SK-N-SH treated with all-trans-retinoic acid at 6 μM for 48 hours (cell line): ENCODE data around the gene SLC26A3.

Experiments used
- ATAC-seq: fragments of 200-7000 bp; cut with Tn5 transposase; 3 replicates; pipeline ENCODE4 v1.9.1; 2020; ENCODE audit warnings: mild to moderate bottlenecking, moderate library complexity
- ARNTL ChIP-seq: fragments of 450-650 bp; formaldehyde crosslinking; IDR thresholded peaks from 2 replicates; pipeline ENCODE4 v1.5.0; 2020; ENCODE audit warnings: low read depth, mild to moderate bottlenecking, moderate library complexity, borderline replicate concordance
- BACH2 ChIP-seq: fragments of 250-450 bp; sonication (Bioruptor Pico); IDR thresholded peaks from 2 replicates; pipeline ENCODE4 v1.9.0; 2021; ENCODE audit warnings: mild to moderate bottlenecking, borderline replicate concordance
- CSDC2 ChIP-seq: fragments of 250-450 bp; sonication (Bioruptor Pico); IDR thresholded peaks from 2 replicates; pipeline ENCODE4 v1.5.0; 2020; ENCODE audit warnings: mild to moderate bottlenecking, moderate library complexity
- ESRRG ChIP-seq: fragments of 250-450 bp; sonication (Bioruptor Pico); IDR thresholded peaks from 2 replicates; pipeline ENCODE4 v1.6.1; 2021; ENCODE audit warnings: mild to moderate bottlenecking
- GLIS3 ChIP-seq: fragments of 250-450 bp; sonication (Bioruptor Pico); IDR thresholded peaks from 2 replicates; pipeline ENCODE4 v1.5.0; 2020; ENCODE audit warnings: mild to moderate bottlenecking, moderate library complexity
- ISL1 ChIP-seq: fragments of 250-450 bp; sonication (Bioruptor Pico); IDR thresholded peaks from 2 replicates; pipeline ENCODE4 v2.1.2; 2022; ENCODE audit warnings: mild to moderate bottlenecking, moderate library complexity
- OSR1 ChIP-seq: fragments of 250-450 bp; sonication (Bioruptor Pico); IDR thresholded peaks from 2 replicates; pipeline ENCODE4 v1.8.0; 2022; ENCODE audit warnings: moderate library complexity, mild to moderate bottlenecking, inconsistent platforms
- PPARA ChIP-seq: fragments of 250-450 bp; sonication (Bioruptor Pico); IDR thresholded peaks from 2 replicates; pipeline ENCODE4 v1.5.0; 2020; ENCODE audit warnings: mild to moderate bottlenecking, borderline replicate concordance
- RARB ChIP-seq: fragments of 250-450 bp; sonication (Bioruptor Pico); IDR thresholded peaks from 2 replicates; pipeline ENCODE4 v1.8.0; 2021; ENCODE audit warnings: mild to moderate bottlenecking, moderate library complexity
- TCF4 ChIP-seq: fragments of 250-450 bp; sonication (Bioruptor Pico); IDR thresholded peaks from 2 replicates; pipeline ENCODE4 v1.8.0; 2021; ENCODE audit warnings: mild to moderate bottlenecking, moderate library complexity, borderline replicate concordance
- TOX ChIP-seq: fragments of 250-450 bp; sonication (Bioruptor Pico); IDR thresholded peaks from 2 replicates; pipeline ENCODE4 v1.8.0; 2021; ENCODE audit warnings: mild to moderate bottlenecking, moderate library complexity, borderline replicate concordance
- ZC3H10 ChIP-seq: fragments of 250-450 bp; sonication (Bioruptor Pico); IDR thresholded peaks from 2 replicates; pipeline ENCODE4 v1.5.1; 2021; ENCODE audit warnings: mild to moderate bottlenecking, moderate library complexity
- ZFP3 ChIP-seq: fragments of 250-450 bp; sonication (Bioruptor Pico); IDR thresholded peaks from 2 replicates; pipeline ENCODE4 v1.5.0; 2020; ENCODE audit warnings: mild to moderate bottlenecking, moderate library complexity
- ZFP30 ChIP-seq: fragments of 450-650 bp; formaldehyde crosslinking; IDR thresholded peaks from 2 replicates; pipeline ENCODE4 v1.5.0; 2022; ENCODE audit warnings: mild to moderate bottlenecking, moderate library complexity
- ZNF565 ChIP-seq: fragments of 450-650 bp; formaldehyde crosslinking; conservative IDR thresholded peaks from 2 replicates; pipeline ENCODE4 v1.5.0; 2020; ENCODE audit warnings: low read depth, mild to moderate bottlenecking, moderate library complexity
- ZNF70 ChIP-seq: fragments of 450-650 bp; formaldehyde crosslinking; IDR thresholded peaks from 2 replicates; pipeline ENCODE4 v1.5.0; 2020; ENCODE audit warnings: mild to moderate bottlenecking, moderate library complexity
- ZNF8 ChIP-seq: fragments of 450-650 bp; formaldehyde crosslinking; IDR thresholded peaks from 2 replicates; pipeline ENCODE4 v1.5.0; 2020; ENCODE audit warnings: mild to moderate bottlenecking, moderate library complexity
- TF ChIP-seq, protein P1 (sequence below): fragments of 250-450 bp; sonication (Bioruptor Pico); IDR thresholded peaks from 2 replicates; pipeline ENCODE4 v1.5.0; 2020; ENCODE audit warnings: mild to moderate bottlenecking, moderate library complexity
- TF ChIP-seq, protein P2 (sequence below): fragments of 250-450 bp; sonication (Bioruptor Pico); IDR thresholded peaks from 2 replicates; pipeline ENCODE4 v1.5.1; 2020; ENCODE audit warnings: low read depth, mild to moderate bottlenecking, moderate library complexity
- TF ChIP-seq, protein P3 (sequence below): fragments of 250-450 bp; sonication (Bioruptor Pico); IDR thresholded peaks from 2 replicates; pipeline ENCODE4 v1.8.0; 2021; ENCODE audit warnings: low read depth, mild to moderate bottlenecking, moderate library complexity, borderline replicate concordance
- TF ChIP-seq, protein P4 (sequence below): fragments of 250-450 bp; sonication (Bioruptor Pico); IDR thresholded peaks from 2 replicates; pipeline ENCODE4 v1.8.0; 2020; ENCODE audit warnings: mild to moderate bottlenecking, moderate library complexity, borderline replicate concordance
- TF ChIP-seq, protein P5 (sequence below): fragments of 250-450 bp; sonication (Bioruptor Pico); IDR thresholded peaks from 2 replicates; pipeline ENCODE4 v1.5.1; 2021; ENCODE audit warnings: mild to moderate bottlenecking, moderate library complexity

Gene SLC26A3

DNA sequence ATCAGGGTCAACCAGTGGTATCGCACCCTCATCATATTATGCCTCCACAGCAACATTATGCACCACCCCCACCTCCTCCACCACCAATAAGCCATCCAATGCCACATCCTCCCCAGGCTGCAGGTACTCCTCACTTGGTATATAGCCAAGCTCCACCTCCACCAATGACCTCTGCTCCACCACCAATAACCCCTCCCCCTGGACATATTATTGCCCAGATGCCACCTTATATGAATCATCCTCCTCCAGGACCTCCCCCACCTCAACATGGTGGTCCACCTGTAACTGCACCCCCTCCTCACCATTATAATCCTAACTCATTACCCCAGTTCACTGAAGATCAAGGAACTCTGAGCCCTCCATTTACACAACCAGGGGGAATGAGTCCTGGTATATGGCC is 44.4 kb downstream of the SLC26A3 start:
- no peak for ATAC-seq
- TF ChIP-seq ZC3H10 = no peak
- no peak for TF ChIP-seq ZNF565 (CRISPR knock-in tag)
- TF ChIP-seq, all 23 proteins: peak for 0

DNA sequence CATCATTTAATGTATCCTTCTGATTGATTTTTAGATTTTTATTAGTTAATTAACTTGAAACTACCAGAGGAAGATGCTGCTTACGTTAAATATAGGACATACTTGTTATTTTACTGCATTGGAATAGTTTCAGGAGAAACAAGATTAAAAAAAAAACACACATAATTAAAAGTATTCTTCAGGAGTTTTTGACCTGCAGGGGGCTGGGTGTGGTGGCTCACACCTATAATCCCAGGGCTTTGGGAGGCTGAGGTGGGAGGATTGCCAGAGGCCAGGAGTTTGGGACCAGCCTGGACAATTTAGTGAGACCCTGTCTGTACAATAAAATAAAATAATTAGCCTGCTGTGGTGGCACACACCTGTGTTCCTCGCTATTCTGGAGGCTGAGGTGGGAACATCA is 48.4 kb downstream of the SLC26A3 start:
- no peak for ATAC-seq
- TF ChIP-seq OSR1 (CRISPR knock-in tag) = no peak
- TF ChIP-seq TCF4 (CRISPR knock-in tag) = no peak
- no peak for TF ChIP-seq ZFP30 (CRISPR knock-in tag)
- no peak for TF ChIP-seq ESRRG (CRISPR knock-in tag)
- TF ChIP-seq PPARA (CRISPR knock-in tag) = no peak
- no peak for TF ChIP-seq ZFP3
- TF ChIP-seq, protein P1, sequence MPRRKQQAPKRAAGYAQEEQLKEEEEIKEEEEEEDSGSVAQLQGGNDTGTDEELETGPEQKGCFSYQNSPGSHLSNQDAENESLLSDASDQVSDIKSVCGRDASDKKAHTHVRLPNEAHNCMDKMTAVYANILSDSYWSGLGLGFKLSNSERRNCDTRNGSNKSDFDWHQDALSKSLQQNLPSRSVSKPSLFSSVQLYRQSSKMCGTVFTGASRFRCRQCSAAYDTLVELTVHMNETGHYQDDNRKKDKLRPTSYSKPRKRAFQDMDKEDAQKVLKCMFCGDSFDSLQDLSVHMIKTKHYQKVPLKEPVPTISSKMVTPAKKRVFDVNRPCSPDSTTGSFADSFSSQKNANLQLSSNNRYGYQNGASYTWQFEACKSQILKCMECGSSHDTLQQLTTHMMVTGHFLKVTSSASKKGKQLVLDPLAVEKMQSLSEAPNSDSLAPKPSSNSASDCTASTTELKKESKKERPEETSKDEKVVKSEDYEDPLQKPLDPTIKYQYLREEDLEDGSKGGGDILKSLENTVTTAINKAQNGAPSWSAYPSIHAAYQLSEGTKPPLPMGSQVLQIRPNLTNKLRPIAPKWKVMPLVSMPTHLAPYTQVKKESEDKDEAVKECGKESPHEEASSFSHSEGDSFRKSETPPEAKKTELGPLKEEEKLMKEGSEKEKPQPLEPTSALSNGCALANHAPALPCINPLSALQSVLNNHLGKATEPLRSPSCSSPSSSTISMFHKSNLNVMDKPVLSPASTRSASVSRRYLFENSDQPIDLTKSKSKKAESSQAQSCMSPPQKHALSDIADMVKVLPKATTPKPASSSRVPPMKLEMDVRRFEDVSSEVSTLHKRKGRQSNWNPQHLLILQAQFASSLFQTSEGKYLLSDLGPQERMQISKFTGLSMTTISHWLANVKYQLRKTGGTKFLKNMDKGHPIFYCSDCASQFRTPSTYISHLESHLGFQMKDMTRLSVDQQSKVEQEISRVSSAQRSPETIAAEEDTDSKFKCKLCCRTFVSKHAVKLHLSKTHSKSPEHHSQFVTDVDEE = no peak
- TF ChIP-seq ZNF70 (CRISPR knock-in tag) = no peak
- no peak for TF ChIP-seq RARB (CRISPR knock-in tag)
- no peak for TF ChIP-seq ZC3H10
- TF ChIP-seq GLIS3 (CRISPR knock-in tag) = no peak
- TF ChIP-seq, protein P2, sequence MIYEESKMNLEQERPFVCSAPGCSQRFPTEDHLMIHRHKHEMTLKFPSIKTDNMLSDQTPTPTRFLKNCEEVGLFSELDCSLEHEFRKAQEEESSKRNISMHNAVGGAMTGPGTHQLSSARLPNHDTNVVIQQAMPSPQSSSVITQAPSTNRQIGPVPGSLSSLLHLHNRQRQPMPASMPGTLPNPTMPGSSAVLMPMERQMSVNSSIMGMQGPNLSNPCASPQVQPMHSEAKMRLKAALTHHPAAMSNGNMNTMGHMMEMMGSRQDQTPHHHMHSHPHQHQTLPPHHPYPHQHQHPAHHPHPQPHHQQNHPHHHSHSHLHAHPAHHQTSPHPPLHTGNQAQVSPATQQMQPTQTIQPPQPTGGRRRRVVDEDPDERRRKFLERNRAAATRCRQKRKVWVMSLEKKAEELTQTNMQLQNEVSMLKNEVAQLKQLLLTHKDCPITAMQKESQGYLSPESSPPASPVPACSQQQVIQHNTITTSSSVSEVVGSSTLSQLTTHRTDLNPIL (CRISPR knock-in tag) = no peak
- no peak for TF ChIP-seq ZNF565 (CRISPR knock-in tag)
- TF ChIP-seq ISL1 (CRISPR knock-in tag) = no peak
- TF ChIP-seq, protein P3, sequence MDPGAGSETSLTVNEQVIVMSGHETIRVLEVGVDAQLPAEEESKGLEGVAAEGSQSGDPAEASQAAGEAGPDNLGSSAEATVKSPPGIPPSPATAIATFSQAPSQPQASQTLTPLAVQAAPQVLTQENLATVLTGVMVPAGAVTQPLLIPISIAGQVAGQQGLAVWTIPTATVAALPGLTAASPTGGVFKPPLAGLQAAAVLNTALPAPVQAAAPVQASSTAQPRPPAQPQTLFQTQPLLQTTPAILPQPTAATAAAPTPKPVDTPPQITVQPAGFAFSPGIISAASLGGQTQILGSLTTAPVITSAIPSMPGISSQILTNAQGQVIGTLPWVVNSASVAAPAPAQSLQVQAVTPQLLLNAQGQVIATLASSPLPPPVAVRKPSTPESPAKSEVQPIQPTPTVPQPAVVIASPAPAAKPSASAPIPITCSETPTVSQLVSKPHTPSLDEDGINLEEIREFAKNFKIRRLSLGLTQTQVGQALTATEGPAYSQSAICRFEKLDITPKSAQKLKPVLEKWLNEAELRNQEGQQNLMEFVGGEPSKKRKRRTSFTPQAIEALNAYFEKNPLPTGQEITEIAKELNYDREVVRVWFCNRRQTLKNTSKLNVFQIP (CRISPR knock-in tag) = no peak
- TF ChIP-seq ARNTL (CRISPR knock-in tag) = no peak
- TF ChIP-seq BACH2 (CRISPR knock-in tag) = no peak
- TF ChIP-seq, all 23 proteins: peak for 0

DNA sequence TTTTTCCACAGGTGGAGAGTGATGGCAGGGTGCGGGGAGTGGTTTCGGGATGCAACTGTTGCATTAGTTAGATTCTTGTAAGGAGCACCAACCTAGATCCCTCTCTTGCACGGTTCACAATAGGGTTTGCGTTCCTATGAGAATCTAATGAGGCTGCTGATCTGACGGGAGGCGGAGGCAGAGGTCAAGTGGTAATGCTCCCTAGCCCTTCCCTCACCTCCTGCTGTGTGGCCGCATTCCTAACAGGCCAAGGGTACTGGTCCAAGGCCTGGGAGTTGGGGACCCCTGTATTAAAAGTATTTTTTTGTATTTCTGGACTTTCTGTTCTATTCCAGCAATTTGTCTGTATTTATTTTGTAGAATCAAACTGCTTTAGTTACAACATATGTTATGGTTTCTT is 51.9 kb downstream of the SLC26A3 start:
- no peak for ATAC-seq
- TF ChIP-seq, protein P4, sequence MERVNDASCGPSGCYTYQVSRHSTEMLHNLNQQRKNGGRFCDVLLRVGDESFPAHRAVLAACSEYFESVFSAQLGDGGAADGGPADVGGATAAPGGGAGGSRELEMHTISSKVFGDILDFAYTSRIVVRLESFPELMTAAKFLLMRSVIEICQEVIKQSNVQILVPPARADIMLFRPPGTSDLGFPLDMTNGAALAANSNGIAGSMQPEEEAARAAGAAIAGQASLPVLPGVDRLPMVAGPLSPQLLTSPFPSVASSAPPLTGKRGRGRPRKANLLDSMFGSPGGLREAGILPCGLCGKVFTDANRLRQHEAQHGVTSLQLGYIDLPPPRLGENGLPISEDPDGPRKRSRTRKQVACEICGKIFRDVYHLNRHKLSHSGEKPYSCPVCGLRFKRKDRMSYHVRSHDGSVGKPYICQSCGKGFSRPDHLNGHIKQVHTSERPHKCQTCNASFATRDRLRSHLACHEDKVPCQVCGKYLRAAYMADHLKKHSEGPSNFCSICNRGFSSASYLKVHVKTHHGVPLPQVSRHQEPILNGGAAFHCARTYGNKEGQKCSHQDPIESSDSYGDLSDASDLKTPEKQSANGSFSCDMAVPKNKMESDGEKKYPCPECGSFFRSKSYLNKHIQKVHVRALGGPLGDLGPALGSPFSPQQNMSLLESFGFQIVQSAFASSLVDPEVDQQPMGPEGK (CRISPR knock-in tag) = no peak
- no peak for TF ChIP-seq ZC3H10
- no peak for TF ChIP-seq ZFP30 (CRISPR knock-in tag)
- no peak for TF ChIP-seq GLIS3 (CRISPR knock-in tag)
- no peak for TF ChIP-seq CSDC2 (CRISPR knock-in tag)
- TF ChIP-seq ZNF8 (CRISPR knock-in tag) = no peak
- TF ChIP-seq, protein P3 (CRISPR knock-in tag) = no peak
- no peak for TF ChIP-seq PPARA (CRISPR knock-in tag)
- no peak for TF ChIP-seq TOX (CRISPR knock-in tag)
- no peak for TF ChIP-seq ESRRG (CRISPR knock-in tag)
- TF ChIP-seq RARB (CRISPR knock-in tag) = no peak
- TF ChIP-seq BACH2 (CRISPR knock-in tag) = no peak
- TF ChIP-seq ARNTL (CRISPR knock-in tag) = no peak
- no peak for TF ChIP-seq OSR1 (CRISPR knock-in tag)
- TF ChIP-seq, protein P2 (CRISPR knock-in tag) = no peak
- no peak for TF ChIP-seq ZNF70 (CRISPR knock-in tag)
- TF ChIP-seq ISL1 (CRISPR knock-in tag) = no peak
- TF ChIP-seq, protein P5, sequence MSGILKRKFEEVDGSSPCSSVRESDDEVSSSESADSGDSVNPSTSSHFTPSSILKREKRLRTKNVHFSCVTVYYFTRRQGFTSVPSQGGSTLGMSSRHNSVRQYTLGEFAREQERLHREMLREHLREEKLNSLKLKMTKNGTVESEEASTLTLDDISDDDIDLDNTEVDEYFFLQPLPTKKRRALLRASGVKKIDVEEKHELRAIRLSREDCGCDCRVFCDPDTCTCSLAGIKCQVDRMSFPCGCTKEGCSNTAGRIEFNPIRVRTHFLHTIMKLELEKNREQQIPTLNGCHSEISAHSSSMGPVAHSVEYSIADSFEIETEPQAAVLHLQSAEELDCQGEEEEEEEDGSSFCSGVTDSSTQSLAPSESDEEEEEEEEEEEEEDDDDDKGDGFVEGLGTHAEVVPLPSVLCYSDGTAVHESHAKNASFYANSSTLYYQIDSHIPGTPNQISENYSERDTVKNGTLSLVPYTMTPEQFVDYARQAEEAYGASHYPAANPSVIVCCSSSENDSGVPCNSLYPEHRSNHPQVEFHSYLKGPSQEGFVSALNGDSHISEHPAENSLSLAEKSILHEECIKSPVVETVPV (CRISPR knock-in tag) = no peak
- TF ChIP-seq ZFP3 = no peak
